NCI-H226 (cell line): ENCODE results near the gene CLPTM1L.
"Not testable (repeated sequence)": the region's sequence is repeated elsewhere in the genome, so short reads cannot be mapped to it uniquely, and the experiment has no call there.

ENCODE experiments used
- DNase-seq: peaks from one replicate; pipeline ENCODE4 v3.0.0-alpha.2; 2015

The CLPTM1L gene

DNA sequence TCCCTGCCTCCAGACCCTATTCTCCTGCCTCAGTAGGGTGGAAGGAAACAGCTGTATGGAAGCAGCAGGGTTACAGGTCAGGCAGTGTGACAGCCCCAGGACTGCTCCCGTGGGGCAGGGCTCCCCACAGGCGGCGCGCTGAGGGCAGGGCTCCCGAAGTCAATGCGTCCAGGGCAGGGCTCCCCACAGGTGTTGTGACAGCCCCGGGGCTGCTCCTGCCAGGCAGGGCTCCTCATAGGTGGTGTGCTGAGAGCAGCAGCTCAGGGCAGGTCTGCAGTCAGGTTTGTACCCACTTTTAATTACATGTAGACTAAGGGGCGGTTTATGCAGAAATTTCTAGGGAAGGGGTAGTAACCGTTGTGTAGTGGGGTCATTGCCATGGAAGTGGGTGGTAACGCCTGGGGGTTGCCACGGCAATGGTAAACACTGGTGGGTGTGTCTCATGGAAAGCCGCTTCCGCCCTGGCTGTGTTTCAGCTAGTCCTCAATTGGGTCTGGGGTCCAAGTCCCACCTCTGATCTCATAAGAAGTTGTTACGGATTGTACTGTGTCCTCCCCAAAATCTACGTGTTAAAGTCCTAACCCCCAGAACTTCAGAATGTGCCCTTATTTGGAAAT, 33.4 kb downstream of the CLPTM1L start:
- no peak for DNase-seq

DNA sequence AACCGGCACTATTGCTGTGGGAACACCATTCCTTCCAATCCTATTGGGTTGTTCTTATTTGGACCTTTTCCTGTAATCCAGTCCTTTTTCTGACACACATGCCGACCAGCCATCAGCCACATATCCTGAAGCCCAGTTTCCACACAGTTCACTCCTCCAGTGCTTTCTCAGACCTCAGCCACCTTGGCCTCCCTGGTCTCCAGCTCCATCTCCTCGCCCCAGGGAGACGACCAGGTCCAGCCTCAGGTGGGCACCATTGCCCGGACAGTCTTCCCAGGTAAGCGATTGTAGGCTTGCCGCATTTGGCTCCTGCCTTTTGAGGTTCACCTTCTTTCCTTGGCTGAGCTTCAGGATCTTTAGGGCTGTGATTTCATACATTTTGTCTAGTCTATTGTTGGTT, 34.8 kb downstream of the CLPTM1L start:
- DNase-seq: no peak

- no peak for DNase-seq
Observed at GRCh38 chr5:1304033-1304432, 40.9 kb downstream of the CLPTM1L start.

DNA sequence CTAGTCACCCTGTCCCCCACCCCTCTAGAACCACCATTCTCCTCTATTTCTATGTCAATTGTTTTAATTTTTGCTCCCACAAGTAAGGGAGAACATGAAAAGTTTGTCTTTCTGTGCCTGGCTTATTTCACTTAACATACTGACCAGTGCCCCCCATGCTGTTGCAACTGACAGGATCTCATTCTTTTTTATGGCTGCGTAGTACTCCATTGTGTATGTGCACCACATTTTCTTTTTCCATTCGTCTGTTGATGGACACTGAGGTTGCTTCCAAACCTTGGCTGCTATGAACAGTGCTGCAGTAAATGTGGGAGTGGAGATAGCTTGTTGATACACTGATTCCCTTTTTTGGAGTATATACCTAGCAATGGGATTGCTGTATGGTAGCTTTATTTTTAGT, 42.6 kb downstream of the CLPTM1L start:
- no peak for DNase-seq

- DNase-seq: no peak
Observed at GRCh38 chr5:1300581-1301083, 44.3 kb downstream of the CLPTM1L start.

- no peak for DNase-seq
Observed at GRCh38 chr5:1299961-1300360, 44.9 kb downstream of the CLPTM1L start.

GRCh38 chr5:1299511-1299850, 45.4 kb downstream of the CLPTM1L start:
- no peak for DNase-seq

DNA sequence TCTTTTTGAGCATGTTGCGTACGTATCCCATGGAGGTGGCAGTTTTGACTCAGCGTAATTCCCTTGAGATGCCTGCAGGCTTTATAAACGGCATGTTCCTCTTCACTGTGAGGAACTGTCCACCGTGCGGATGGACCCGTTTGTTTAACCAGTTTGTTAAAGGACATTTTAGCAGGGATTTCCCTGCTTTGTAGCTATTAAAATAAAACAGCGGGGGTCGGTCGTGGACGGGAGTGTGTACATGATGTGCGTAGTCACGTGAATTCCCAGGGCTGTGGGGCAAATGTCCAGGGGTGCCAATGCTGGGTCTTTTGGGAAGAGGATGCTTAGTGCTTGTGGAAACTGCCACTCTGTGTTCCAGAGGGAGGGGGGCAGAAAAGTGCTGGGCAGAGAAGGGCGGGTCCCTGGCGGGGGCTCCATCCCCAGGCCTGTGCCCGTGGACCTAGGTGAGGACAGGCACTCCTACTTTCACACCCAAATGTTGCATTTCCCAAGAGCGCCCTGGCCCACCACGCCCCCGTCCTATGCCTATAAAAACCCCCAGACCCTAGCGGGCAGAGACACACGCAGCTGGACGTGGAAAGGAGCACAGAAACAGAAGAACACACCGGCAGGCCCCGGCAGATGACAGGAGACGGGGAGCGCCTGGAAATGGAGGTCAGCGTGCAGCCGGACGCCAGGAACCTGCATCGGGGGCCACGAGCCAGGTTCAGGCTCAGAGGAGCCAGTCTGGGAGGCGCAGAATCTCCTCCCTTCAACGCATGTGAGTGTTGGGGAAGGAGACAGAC, 46.0 kb downstream of the CLPTM1L start:
- DNase-seq: no peak

GRCh38 chr5:1298067-1298551, 46.8 kb downstream of the CLPTM1L start:
- no peak for DNase-seq

- DNase-seq: no peak
Observed at GRCh38 chr5:1297243-1297642, 47.7 kb downstream of the CLPTM1L start.

GRCh38 chr5:1295650-1296037, 49.3 kb downstream of the CLPTM1L start:
- no peak for DNase-seq

- DNase-seq: no peak
Observed at GRCh38 chr5:1294835-1295649, 49.9 kb downstream of the CLPTM1L start, which contains the start of gene TERT. Gene TERT, minus strand, starts transcription at chr5:1295068. Its CDS starts 79 bp downstream, at chr5:1294989.

- DNase-seq: no peak
Observed at GRCh38 chr5:1294206-1294834, 50.6 kb downstream of the CLPTM1L start.

DNA sequence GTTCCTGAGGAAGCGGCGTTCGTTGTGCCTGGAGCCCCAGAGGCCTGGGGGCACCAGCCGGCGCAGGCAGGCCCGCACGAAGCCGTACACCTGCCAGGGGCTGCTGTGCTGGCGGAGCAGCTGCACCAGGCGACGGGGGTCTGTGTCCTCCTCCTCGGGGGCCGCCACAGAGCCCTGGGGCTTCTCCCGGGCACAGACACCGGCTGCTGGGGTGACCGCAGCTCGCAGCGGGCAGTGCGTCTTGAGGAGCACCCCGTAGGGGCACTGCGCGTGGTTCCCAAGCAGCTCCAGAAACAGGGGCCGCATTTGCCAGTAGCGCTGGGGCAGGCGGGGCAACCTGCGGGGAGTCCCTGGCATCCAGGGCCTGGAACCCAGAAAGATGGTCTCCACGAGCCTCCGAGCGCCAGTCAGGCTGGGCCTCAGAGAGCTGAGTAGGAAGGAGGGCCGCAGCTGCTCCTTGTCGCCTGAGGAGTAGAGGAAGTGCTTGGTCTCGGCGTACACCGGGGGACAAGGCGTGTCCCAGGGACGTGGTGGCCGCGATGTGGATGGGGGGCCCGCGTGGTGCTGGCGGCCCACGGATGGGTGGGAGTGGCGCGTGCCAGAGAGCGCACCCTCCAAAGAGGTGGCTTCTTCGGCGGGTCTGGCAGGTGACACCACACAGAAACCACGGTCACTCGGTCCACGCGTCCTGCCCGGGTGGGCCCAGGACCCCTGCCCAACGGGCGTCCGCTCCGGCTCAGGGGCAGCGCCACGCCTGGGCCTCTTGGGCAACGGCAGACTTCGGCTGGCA, 51.3 kb downstream of the CLPTM1L start:
- no peak for DNase-seq

- DNase-seq: no peak
Observed at GRCh38 chr5:1292846-1293415, 52.0 kb downstream of the CLPTM1L start.

DNA sequence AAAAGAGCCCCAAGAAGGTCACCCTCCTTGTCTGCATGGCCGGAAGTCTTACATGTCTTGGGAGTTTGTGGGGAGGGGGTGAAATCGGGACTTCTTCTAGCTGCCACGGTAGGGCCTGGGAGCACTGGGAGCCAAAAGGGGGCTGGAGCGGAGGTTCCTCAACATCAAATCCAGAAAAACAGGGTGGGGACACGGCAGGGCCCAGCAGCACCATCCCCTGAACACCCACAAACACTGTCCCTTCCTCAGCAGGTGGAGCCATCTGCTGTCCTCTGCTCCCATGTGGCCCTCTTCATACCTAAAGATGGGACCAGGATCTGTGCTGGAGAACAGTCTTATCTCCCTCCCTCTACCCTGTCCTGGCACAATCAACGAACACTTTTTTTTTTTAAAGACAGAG, 52.8 kb downstream of the CLPTM1L start:
- no peak for DNase-seq

GRCh38 chr5:1291611-1292080, 53.3 kb downstream of the CLPTM1L start:
- DNase-seq: no peak

DNA sequence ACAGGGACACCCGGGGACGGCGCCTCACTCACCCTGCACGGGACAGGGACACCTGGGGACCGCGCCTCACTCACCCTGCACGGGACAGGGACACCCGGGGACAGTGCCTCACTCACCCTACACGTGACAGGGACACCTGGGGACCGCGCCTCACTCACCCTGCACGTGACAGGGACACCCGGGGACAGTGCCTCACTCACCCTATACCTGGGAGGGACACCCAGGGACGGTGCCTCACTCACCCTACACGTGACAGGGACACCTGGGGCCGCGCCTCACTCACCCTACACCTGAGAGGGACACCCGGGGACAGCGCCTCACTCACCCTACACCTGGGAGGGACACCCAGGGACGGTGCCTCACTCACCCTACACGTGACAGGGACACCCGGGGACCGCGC, 53.9 kb downstream of the CLPTM1L start:
- DNase-seq: not testable (repeated sequence)

DNA sequence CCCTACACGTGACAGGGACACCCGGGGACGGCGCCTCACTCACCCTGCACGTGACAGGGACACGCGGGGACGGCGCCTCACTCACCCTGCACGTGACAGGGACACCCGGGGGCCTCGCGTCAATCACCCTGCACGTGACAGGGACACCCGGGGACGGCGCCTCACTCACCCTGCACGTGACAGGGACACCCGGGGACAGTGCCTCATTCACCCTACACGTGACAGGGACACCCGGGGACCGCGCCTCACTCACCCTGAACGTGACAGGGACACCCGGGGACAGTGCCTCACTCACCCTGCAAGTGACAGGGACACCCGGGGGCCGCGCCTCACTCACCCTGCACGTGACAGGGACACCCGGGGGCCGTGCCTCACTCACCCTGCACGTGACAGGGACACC, 55.3 kb downstream of the CLPTM1L start:
- DNase-seq: not testable (repeated sequence)

GRCh38 chr5:1288439-1289335, 56.2 kb downstream of the CLPTM1L start:
- DNase-seq: no peak
